Measurements from ENCODE around the gene EAF2.

Gene EAF2

GRCh38 chr3:121863801-121864200, 28.8 kb downstream of the EAF2 start:
- DNase-seq: no peak

GRCh38 chr3:121869736-121870135, 34.7 kb downstream of the EAF2 start:
- no peak for DNase-seq

DNA sequence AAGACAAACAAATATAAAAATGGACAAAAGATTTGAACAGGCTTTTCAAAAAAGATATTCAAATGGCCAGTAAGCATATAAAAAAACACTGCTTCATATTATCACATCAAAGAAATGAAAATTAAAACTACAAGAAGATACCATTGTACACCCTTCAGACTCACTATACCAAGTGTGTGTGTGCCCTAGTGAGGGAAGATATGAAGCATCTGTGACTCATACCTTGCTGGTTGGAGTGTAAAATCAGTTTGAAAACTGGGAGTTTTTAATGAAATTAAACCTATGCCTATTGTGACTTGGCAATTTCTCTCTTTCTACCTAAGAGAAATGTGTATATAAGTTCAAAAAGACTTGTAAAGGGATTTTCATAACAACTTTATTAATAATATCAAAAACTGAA, 35.7 kb downstream of the EAF2 start:
- DNase-seq: no peak

GRCh38 chr3:121871430-121871829, 36.4 kb downstream of the EAF2 start:
- DNase-seq: no peak

GRCh38 chr3:121878411-121878810, 43.4 kb downstream of the EAF2 start:
- DNase-seq: no peak

DNA sequence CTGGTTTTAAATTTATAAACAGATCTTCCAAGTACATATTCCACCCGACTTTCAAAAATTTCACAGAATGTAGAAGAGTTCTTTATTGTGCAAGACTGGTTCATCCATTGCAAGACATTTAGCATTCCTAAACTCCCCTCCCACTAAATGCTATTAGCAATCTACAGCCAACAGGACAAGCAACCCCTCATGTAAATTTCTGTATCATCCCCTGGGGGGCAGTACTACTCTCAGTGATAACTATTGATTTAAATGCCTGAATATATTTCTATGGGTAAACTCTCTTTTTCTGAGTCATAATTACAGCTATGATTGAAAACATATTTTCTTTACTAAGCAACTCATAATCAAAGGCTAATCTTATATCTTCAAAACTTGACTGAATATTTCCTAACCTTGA, 48.5 kb downstream of the EAF2 start:
- no peak for DNase-seq

GRCh38 chr3:121885386-121885785, 50.4 kb downstream of the EAF2 start:
- no peak for DNase-seq

GRCh38 chr3:121894301-121894990, 59.4 kb downstream of the EAF2 start, which contains the start of gene SLC15A2:
TSS of gene SLC15A2 (plus strand) at chr3:121894401. CDS start at chr3:121894477, 76 bp downstream.
- no peak for DNase-seq

- DNase-seq: no peak
Observed at GRCh38 chr3:121895121-121895520, 60.1 kb downstream of the EAF2 start.

GRCh38 chr3:121895736-121896135, 60.7 kb downstream of the EAF2 start:
- no peak for DNase-seq

- no peak for DNase-seq
Observed at GRCh38 chr3:121896823-121897222, 61.8 kb downstream of the EAF2 start.

GRCh38 chr3:121897296-121897695, 62.3 kb downstream of the EAF2 start:
- DNase-seq: no peak

DNA sequence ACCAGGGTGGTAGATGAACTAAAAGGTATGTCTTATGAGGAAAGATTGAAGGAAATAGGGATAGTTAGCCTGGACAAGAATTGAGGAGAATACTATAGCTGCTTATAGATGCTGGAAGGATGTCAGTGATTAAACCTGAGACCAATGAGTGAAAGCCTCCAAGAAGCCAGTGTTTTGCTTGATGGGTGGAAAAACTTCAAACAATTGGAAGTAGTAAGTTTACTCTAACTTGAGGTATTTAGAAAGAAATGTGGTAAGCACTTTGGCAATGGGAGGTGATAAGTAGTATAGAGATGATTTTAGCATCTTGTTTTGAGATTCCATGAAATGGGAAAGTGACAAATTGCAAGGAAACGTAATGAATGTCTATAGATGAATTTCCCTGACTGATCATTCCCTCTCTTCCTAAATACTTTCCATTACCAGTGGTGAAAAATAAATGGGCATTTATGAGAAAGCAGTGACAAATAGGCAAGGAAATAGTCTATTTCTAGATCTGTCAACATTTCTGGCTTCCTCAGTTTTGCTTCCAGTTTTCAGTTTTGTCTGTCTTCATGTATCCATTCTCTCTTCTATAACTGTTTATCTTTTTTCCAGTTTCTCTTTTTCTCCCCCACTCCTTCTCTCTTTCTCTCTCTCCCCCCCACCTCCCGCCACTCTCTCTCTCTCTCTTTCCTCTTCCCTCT, 78.4 kb downstream of the EAF2 start:
- DNase-seq: no peak

- no peak for DNase-seq
Observed at GRCh38 chr3:121914081-121914998, 79.3 kb downstream of the EAF2 start.

- no peak for DNase-seq
Observed at GRCh38 chr3:121916189-121916588, 81.2 kb downstream of the EAF2 start.

- DNase-seq: no peak
Observed at GRCh38 chr3:121918779-121919483, 83.9 kb downstream of the EAF2 start.

- DNase-seq: no peak
Observed at GRCh38 chr3:121924734-121925133, 89.7 kb downstream of the EAF2 start.

GRCh38 chr3:121926380-121926779, 91.4 kb downstream of the EAF2 start:
- no peak for DNase-seq
